Daoy (cell line): Measurements from ENCODE around the gene ALX3. TPM values are rescaled to one million over a fixed set of nuclear protein-coding genes. Genes with fewer than 3 reads are reported as not detected.
A peak's percentile ranks its signal among the peaks of the same experiment; 100 is the strongest.
"Not testable (repeated sequence)": the region's sequence is repeated elsewhere in the genome, so short reads cannot be mapped to it uniquely, and the experiment has no call there.

Experiments
- DNase-seq: peaks from one replicate; pipeline ENCODE4 v3.0.0-alpha.2; 2015; ENCODE audit warnings: low read depth
- total RNA-seq: library from RNA; depleted of rRNA; stranded (reverse); fragments of >200 nt; shearing (Covaris generic); gene quantifications from 2 replicates; pipeline ENCODE4 v1.2.3, GENCODE V29; 2014

ALX3 gene
- total RNA-seq, 1 experiment from 2014 or later, result not detected

- no peak for DNase-seq
Measured at GRCh38 chr1:110047463-110047862, 23.0 kb downstream of the ALX3 start.

- no peak for DNase-seq
Measured at GRCh38 chr1:110043016-110043415, 27.5 kb downstream of the ALX3 start.

- DNase-seq, result no peak
Measured at GRCh38 chr1:110040548-110040947, 29.9 kb downstream of the ALX3 start.

- DNase-seq, result no peak
Measured at GRCh38 chr1:110039641-110040040, 30.8 kb downstream of the ALX3 start.

- no peak for DNase-seq
Measured at GRCh38 chr1:110038271-110038670, 32.2 kb downstream of the ALX3 start.

GRCh38 chr1:110035236-110035752, 35.2 kb downstream of the ALX3 start:
- no peak for DNase-seq

- DNase-seq, result peak; percentile 98
Measured at GRCh38 chr1:110034451-110035235, 35.8 kb downstream of the ALX3 start, which contains the start of gene STRIP1. TSS of gene STRIP1 (plus strand) at chr1:110034624. CDS start at chr1:110034638, 14 bp downstream.

- DNase-seq, result no peak
Measured at GRCh38 chr1:110034040-110034450, 36.4 kb downstream of the ALX3 start.

GRCh38 chr1:110033421-110033820, 37.1 kb downstream of the ALX3 start:
- DNase-seq, result no peak

GRCh38 chr1:110032327-110032726, 38.1 kb downstream of the ALX3 start:
- DNase-seq, result no peak

GRCh38 chr1:110030687-110031086, 39.8 kb downstream of the ALX3 start:
- not testable (repeated sequence) for DNase-seq

- no peak for DNase-seq
Measured at GRCh38 chr1:110024613-110025012, 45.9 kb downstream of the ALX3 start.

- no peak for DNase-seq
Measured at GRCh38 chr1:110021285-110021684, 49.2 kb downstream of the ALX3 start.

GRCh38 chr1:110019770-110020169, 50.7 kb downstream of the ALX3 start:
- no peak for DNase-seq

- DNase-seq, result no peak
Measured at GRCh38 chr1:110018396-110018795, 52.1 kb downstream of the ALX3 start.

- DNase-seq, result no peak
Measured at GRCh38 chr1:110017792-110018191, 52.7 kb downstream of the ALX3 start.

GRCh38 chr1:110012100-110012780, 58.2 kb downstream of the ALX3 start:
- DNase-seq, result no peak

GRCh38 chr1:110011527-110012041, 58.9 kb downstream of the ALX3 start:
- DNase-seq, result peak; percentile 41
